ENCODE measurements around the gene DOLPP1. TPM values are rescaled to one million over a fixed set of nuclear protein-coding genes. Genes with fewer than 3 reads are reported as not detected.

The DOLPP1 gene
- total RNA-seq, 1 experiment from 2014 or later = 27.3 TPM

GRCh38 chr9:129104051-129104450 lies 23.1 kb downstream of the DOLPP1 start:
- intact Hi-C loops (cut with micrococcal nuclease) = no loop called here
- Histone ChIP-seq H3K9me3 (ENCODE audit: low read length) (no peaks in the 10 kb centered on the region), H3K4me1 (ENCODE audit: insufficient read depth, low read length) (peaks cover 7% of the 10 kb centered on the region), H3K36me3 (ENCODE audit: low read depth, low read length) (no peaks in the 10 kb centered on the region), H3K79me2 (ENCODE audit: low read length) (no peaks in the 10 kb centered on the region), H3K4me3 (ENCODE audit: low read length) (no peak overlapping the region), H3K4me2 (ENCODE audit: low read length) (no peak overlapping the region), H3K27me3 (ENCODE audit: low read length) (no peaks in the 10 kb centered on the region), H4K20me1 (ENCODE audit: low read length) (no peaks in the 10 kb centered on the region), H3F3A (ENCODE audit: low read length, unreplicated experiment) (no peaks in the 10 kb centered on the region), H2AFZ (ENCODE audit: low read length) (no peak overlapping the region), H3K9me2 (replicated peaks; ENCODE audit: low read length) (no peaks in the 10 kb centered on the region), H3K9ac (ENCODE audit: low read length) (no peak overlapping the region), H3K27ac (ENCODE audit: low read length) (no peak overlapping the region)
- no peak for ATAC-seq
- CTCF ChIA-PET = no interaction called here
- TF ChIP-seq EZH2phosphoT487 (IDR thresholded peaks at IDR 0.05; ENCODE audit: borderline replicate concordance, low read length) = no peak
- no peak for TF ChIP-seq CTCF (conservative IDR thresholded peaks at IDR 0.05; ENCODE audit: low read depth, low read length)
- TF ChIP-seq EZH2 (IDR thresholded peaks at IDR 0.05; ENCODE audit: low read length, unreplicated experiment) = no peak
- POLR2A ChIA-PET (ENCODE audit: unreplicated experiment) = no interaction called here
- no peak for DNase-seq
- BruUV-seq (replicated peaks) = no TSS peak

DNA sequence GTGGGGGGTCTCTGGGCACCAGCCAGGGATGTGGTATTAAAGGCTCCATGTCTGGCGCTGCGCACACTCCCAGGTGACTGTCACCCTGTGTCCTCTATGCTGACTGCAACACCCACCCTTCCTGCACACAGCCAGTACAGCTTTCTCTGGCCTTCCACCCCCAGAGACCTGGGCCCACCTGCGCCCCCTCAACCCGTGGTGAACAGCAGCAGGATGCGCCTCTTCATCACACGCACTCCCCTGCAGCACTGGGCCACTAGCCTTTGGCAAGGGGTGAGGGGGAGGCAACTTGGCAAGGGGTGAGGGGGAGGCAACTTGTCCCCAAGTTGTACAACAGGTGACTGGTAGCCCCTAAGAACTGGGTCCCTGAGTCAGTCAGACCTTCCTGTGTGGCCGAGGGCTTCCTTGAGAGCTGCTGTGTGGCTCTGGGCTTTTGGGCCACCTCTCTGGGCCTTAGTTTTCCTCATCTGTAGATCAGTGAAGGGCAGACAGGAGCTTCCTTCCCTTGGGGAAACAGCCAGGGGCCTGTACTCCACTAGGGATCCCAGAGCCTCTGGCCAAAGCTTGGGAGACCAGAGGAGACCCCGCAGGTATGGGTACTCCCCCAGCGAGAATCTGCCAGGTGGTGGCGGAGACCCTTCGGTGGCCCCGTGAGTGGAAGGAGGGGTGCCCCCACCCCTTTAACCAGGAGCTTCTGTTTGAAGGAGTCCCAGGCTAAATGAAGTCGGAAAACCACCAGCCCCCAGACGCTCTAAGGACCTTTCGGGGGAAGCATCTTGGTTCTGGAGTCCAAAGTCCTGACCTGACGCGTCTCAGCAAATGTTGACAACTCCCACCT lies 25.2 kb downstream of the DOLPP1 start:
- H3K79me2 ChIP-seq (ENCODE audit: low read length) = no peaks in the 10 kb centered on the region
- H2AFZ ChIP-seq (ENCODE audit: low read length) = no peak overlapping the region
- no peak for DNase-seq
- no peak overlapping the region for H3K4me2 ChIP-seq (ENCODE audit: low read length)
- H3K27ac ChIP-seq (ENCODE audit: low read length) = no peak overlapping the region
- H3K4me1 ChIP-seq (ENCODE audit: insufficient read depth, low read length) = peaks cover 12% of the 10 kb centered on the region
- POLR2A ChIA-PET (ENCODE audit: unreplicated experiment) = no interaction called here
- no peaks in the 10 kb centered on the region for H3F3A ChIP-seq (ENCODE audit: low read length, unreplicated experiment)
- CTCF ChIA-PET = no interaction called here
- H4K20me1 ChIP-seq (ENCODE audit: low read length) = no peaks in the 10 kb centered on the region
- H3K9ac ChIP-seq (ENCODE audit: low read length) = no peak overlapping the region
- intact Hi-C loops (cut with micrococcal nuclease) = no loop called here
- TF ChIP-seq EZH2 (IDR thresholded peaks at IDR 0.05; ENCODE audit: low read length, unreplicated experiment) = no peak
- no peak for TF ChIP-seq CTCF (conservative IDR thresholded peaks at IDR 0.05; ENCODE audit: low read depth, low read length)
- TF ChIP-seq EZH2phosphoT487 (IDR thresholded peaks at IDR 0.05; ENCODE audit: borderline replicate concordance, low read length) = no peak
- no peaks in the 10 kb centered on the region for H3K27me3 ChIP-seq (ENCODE audit: low read length)
- H3K9me2 ChIP-seq (replicated peaks; ENCODE audit: low read length) = no peaks in the 10 kb centered on the region
- ATAC-seq = no peak
- H3K4me3 ChIP-seq (ENCODE audit: low read length) = no peak overlapping the region
- H3K9me3 ChIP-seq (ENCODE audit: low read length) = no peaks in the 10 kb centered on the region
- BruUV-seq (replicated peaks) = no TSS peak
- no peaks in the 10 kb centered on the region for H3K36me3 ChIP-seq (ENCODE audit: low read depth, low read length)

DNA sequence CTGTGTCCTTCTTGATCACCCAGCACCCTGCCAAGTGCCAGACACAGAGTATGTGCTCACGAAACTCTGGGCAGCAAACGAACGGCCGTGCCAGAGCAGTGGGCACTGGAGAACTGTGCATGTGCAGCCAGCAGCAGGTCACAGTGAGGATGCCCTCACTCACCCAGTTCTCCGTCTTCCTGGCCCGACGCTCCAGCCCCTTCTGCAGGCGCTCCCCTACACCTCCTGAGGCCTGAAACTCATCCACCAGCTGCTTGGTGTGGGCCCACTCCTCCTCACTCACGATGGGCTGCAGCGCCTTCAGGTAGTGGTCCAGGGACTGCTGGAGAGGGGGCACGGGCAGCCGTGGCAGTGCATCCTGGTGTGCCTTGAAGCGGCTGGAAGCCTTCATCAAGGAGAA lies 26.7 kb downstream of the DOLPP1 start:
- Histone ChIP-seq H3K4me3 (ENCODE audit: low read length) (no peak overlapping the region), H2AFZ (ENCODE audit: low read length) (no peak overlapping the region), H3F3A (ENCODE audit: low read length, unreplicated experiment) (no peaks in the 10 kb centered on the region), H3K27me3 (ENCODE audit: low read length) (no peaks in the 10 kb centered on the region), H3K9ac (ENCODE audit: low read length) (no peak overlapping the region), H3K4me1 (ENCODE audit: insufficient read depth, low read length) (peaks cover 12% of the 10 kb centered on the region), H3K9me2 (replicated peaks; ENCODE audit: low read length) (no peaks in the 10 kb centered on the region), H3K9me3 (ENCODE audit: low read length) (no peaks in the 10 kb centered on the region), H3K79me2 (ENCODE audit: low read length) (peaks cover 13% of the 10 kb centered on the region), H3K4me2 (ENCODE audit: low read length) (no peak overlapping the region), H4K20me1 (ENCODE audit: low read length) (no peaks in the 10 kb centered on the region), H3K27ac (ENCODE audit: low read length) (no peak overlapping the region), H3K36me3 (ENCODE audit: low read depth, low read length) (no peaks in the 10 kb centered on the region)
- BruUV-seq (replicated peaks) = no TSS peak
- ChIA-PET CTCF (no interaction called here), POLR2A (ENCODE audit: unreplicated experiment) (no interaction called here)
- intact Hi-C loops (cut with micrococcal nuclease) = no loop called here
- no peak for DNase-seq
- no peak for ATAC-seq
- TF ChIP-seq EZH2phosphoT487 (IDR thresholded peaks at IDR 0.05; ENCODE audit: borderline replicate concordance, low read length) (no peak), EZH2 (IDR thresholded peaks at IDR 0.05; ENCODE audit: low read length, unreplicated experiment) (no peak), CTCF (conservative IDR thresholded peaks at IDR 0.05; ENCODE audit: low read depth, low read length) (no peak)

Data from PC-3 (cell line).